ENCODE measurements around the gene KCTD15.

- TF ChIP-seq CTCF (IDR thresholded peaks at IDR 0.05) (no peak), POLR2A (IDR thresholded peaks at IDR 0.05) (no peak)
These were observed 15.2 kb downstream of the KCTD15 start for GRCh38 chr19:33811736-33812387.
